HG03066 (cell line): ENCODE results near the gene UBAC2.

Experiments
- ATAC-seq: cut with Tn5 transposase; IDR thresholded peaks from one replicate; pipeline ENCODE4 v1.9.1; 2021; ENCODE audit warnings: low read depth; ENCODE audit not compliant: unreplicated experiment

The UBAC2 gene

GRCh38 chr13:99352351-99353245 is 151.9 kb downstream of the UBAC2 start:
- ATAC-seq: no peak

GRCh38 chr13:99353246-99353600 is 152.6 kb downstream of the UBAC2 start:
- no peak for ATAC-seq

- no peak for ATAC-seq
These were observed 153.2 kb downstream of the UBAC2 start for GRCh38 chr13:99353836-99354235.

DNA sequence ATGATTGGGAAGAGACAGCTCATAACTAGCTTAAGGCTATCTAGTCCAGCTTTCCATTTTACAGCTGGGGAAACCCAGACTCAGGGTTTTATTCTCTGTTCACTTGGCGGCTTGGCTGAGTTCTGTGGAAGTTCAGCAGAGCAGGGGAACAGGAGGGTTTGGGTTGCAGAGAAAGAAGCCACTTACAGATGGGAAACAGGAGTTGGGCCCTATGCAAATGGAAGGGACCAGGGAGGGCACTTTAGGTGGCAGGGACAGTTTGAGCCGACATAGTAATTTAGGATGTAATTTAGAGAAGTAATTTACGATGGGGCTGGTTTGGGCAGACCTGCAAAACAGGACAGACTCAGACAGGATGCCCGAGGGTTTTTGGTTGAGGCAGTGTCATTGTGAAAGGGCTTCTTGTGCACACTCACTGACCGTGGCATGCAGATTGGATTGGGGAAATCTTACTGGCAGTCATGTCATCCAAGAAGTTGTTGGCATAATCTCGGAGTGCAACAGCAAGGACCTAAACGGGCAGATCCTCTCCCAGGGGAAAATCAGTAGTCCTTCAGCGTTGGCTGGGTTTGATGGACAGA is 153.8 kb downstream of the UBAC2 start:
- ATAC-seq: no peak

DNA sequence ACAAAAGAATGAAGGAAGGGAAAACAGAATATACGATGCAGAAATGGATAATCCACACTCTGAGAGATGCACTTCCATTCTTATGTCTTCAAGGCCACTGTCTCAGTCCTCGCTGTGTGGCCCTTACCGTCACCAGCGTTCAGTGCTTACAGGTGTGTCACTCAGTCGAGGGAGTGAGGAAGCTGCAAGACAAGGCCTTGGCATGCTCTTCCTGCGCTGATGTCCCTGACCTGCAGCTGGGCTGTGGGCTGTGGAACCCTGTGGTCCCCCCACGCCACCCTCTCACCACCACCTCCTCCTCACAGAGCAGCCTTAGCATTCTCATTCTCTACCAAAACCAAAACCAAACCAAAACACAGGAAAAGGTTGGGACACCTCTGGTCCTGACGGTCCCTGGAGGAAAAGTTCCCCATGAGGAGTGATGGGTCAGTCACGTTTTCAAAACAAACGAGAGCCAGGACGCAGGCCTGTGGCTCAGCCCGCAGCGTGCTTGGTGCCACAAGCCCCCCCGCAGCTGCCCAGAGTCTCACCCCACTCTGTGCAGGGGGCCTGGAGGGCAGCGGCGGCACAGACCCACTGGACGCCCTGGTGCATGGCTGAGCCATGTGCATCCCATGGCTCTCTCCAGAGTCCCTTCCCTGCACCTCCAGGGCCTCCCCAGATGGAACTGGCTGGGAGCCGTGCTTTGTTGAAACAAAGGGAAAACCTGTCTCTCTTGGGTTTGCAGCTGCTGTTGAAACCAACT is 154.8 kb downstream of the UBAC2 start:
- ATAC-seq: no peak

- no peak for ATAC-seq
These were observed 155.3 kb downstream of the UBAC2 start for GRCh38 chr13:99356012-99356261.

DNA sequence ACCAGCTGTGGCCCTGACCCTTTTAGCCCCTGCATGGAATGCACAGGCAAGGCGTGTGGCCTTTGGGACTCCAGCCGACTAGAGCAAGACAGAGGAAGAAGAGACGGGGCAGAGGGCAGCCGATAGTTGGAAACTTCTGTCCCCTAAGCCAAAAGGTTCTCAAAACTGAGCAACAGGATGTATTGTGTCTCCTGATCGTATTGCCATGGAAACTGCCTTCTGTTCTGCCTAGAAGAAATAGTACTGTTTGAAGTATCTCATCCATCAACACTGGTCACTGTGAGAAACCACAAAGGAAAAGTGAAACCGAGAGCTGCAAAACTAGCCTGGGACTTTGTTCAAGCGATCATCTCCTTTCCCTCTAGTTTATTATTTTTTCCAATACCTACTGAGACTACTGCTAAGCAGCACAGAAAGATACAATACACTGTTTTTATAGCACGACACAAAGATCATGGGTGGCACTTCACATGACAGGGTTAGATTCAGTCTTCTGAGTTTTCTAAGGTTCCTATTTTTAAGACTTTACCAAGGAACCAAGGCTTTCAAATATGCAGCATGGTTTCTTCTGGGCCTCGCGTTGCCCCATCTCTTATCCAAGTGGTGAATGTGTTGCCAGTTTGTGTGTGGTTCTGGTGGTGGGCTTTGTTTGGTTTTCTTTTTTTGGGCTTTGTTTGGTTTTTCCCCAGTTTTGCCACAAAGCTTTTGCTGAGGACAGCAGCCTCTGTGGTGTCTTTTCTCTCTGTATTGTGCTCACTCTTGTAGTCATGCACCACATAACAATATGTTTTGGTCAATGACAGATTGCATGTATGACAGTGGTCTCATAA is 155.8 kb downstream of the UBAC2 start:
- peak; percentile 71 for ATAC-seq

GRCh38 chr13:99357131-99357596 is 156.5 kb downstream of the UBAC2 start:
- ATAC-seq: no peak

- no peak for ATAC-seq
These were observed 157.3 kb downstream of the UBAC2 start for GRCh38 chr13:99357941-99358340.

- ATAC-seq: no peak
These were observed 158.9 kb downstream of the UBAC2 start for GRCh38 chr13:99359528-99359927.

GRCh38 chr13:99360696-99361095 is 160.0 kb downstream of the UBAC2 start:
- ATAC-seq: no peak

DNA sequence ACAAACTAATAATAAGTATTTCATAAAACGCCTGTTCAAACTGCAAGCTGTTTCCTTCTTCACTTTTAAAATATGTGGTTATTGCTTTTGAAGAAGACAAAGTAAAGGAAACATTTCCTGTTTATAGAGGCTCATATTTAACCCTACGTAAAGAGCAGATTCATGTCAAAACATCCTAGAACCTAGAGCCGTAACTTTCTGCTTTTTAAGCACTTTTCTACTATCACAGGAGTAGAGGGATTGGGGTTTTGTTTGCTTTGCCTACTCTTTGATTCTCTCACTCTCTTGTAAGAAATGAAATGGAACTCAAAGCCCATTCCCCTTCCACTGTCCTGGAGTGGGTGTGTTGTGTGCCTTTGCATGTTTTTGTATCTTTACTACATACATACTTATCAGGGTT is 160.5 kb downstream of the UBAC2 start:
- ATAC-seq: no peak

DNA sequence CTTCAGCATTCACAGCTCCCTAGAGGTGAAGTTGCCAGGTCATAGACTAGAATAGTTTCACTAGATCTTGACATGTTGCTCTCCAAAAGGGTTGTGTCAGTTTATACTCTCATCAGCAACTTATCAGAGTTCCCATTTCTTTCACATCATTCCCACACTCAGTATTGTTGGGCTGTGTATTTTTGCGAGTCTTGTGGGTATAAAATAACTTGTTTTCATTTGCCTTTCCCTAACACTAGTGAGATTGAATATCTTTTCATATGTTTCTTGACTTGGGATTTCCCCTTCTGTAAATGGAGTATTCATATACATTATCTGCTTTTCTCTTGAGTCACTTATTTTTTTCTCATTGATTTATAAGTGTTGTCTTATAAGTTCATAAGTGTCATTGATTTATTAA is 161.7 kb downstream of the UBAC2 start:
- no peak for ATAC-seq

DNA sequence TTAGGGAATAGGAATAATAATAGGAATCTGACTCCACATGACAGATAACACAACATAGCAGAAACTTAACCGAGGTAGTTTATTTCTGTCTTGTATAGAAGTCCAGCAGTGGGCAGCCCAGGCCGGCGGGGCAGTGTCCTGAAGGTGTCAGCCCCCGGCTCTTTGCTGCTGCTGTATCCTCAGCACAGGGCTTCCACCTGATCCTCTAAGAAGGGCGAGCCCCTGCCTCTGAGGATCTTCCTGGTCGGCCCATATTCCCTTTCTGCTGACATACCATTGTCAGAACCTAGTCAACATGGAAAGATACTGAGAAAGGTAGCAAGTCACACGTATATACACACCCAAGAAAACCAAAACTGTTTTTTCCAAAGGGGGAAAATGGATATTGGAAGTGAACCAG is 162.7 kb downstream of the UBAC2 start:
- no peak for ATAC-seq

- ATAC-seq: no peak
These were observed 163.3 kb downstream of the UBAC2 start for GRCh38 chr13:99363949-99364348.

DNA sequence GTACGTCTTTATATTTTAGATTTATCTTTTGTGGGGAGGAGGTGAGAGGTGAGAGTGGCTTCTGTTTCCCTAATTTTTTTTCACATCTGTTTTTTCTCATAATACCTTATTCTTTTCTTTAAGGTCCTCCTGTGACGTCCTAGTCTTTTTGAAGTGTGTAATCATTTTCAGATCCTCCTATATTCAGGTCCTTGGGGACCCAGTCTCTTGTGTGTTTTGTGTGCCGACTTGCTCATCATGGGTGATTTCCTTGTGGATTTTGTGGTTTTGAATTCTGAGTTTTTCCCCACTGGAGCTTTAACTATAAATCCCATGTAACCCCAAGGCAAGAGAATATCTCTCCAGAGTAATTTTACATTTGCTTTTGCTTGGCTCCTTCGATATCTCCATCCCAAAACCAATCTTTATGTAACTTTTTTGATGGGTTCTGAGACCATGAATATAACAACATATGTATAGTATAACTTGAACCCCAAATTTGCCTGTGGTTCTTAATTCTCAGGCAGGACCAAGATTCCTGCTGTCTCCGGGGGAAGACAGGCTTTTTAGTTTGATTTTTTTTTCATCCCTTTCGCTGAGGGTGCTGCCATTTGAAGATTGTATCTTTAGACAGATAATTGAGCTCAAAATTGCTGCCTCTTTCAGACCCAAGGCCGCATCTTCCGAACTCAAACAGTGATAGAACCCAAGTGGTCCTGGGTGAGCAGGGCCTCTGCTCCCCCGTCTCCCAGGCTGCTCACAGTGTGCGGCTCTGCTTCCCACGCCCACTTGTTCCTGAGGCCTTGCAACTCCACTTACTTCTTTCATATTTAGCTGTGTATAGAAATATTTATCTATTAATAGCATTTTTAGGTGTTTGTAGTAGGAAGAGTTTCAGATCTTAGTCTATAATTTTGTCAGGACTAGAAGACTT is 165.7 kb downstream of the UBAC2 start:
- peak; percentile 53 for ATAC-seq

DNA sequence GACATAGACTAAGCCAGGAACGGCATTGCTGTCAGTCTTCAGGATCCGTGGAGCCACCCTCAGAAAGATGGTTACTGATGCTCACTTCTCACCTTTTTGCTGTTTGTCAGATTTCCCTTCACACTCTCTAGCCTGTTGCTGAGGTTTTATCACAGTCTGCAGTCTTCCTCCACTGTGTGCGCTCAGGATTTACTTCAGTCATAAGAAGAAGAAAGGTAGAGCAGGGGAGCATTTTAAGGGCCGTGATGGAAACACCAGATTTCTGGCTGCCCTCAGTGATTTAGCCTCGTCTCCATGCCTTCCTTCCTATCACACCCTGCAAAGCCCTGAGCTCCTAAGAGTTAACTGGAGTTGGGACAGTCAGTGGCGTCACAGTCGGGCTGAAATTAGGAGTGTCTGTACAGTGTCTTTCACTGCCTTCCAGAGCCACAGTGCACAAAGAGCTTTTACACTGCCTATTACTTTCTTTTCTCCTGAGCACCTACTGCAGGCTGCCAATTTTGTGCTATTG is 166.5 kb downstream of the UBAC2 start:
- ATAC-seq: no peak

DNA sequence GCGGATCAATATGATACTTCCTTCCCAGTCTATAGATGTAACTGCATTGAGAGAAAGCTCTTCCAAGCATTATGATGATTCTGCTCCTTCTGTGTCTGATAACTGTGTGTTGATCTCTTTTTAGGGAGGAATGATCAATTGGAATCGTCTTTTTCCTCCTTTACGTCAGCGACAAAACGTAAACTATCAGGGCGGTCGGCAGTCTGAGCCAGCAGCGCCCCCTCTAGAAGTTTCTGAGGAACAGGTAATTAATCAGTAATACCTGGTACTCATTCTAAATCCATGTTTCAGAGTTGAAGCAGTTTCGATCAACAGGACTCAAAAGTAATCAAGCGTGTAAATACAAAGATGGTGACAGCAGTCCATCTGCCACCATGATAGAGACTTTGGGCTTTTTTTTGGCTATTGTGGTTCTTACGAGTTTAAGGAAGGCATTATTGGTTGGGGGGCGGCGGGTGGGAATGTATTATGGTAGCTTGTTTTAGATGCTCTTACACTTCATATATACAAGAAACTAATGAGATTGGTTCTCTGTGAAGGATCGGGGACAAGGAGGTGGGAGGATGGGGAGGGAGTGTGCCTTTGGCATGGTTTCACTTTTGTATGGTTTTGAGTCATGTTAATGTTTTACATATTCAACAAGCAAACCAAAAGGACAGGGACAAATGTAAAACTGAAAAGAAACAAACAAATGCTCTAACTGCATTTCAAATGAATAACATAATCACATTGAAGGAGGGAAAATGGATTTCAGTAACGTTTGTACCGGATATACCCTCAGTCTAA is 167.2 kb downstream of the UBAC2 start:
- no peak for ATAC-seq
